Endodermal cell (in vitro differentiated cells): ENCODE data around the gene CCDC150. TPM values are rescaled to one million over a fixed set of nuclear protein-coding genes. Genes with fewer than 3 reads are reported as not detected.
"Not testable (repeated sequence)": the region's sequence is repeated elsewhere in the genome, so short reads cannot be mapped to it uniquely, and the experiment has no call there.

Source experiments
- DNase-seq: peaks from one replicate; pipeline ENCODE4 v3.0.0-alpha.2; 2017
- H3K27ac ChIP-seq: 2 replicates; pipeline ENCODE4 v1.5.1; 2013; ENCODE audit warnings: mild to moderate bottlenecking, low read depth, low read length, moderate library complexity
- H3K27me3 ChIP-seq: 2 replicates; pipeline ENCODE4 v1.6.1; 2013; ENCODE audit warnings: mild to moderate bottlenecking, low read length, moderate library complexity; ENCODE audit not compliant: insufficient read depth, control insufficient read depth, poor library complexity, severe bottlenecking
- H3K36me3 ChIP-seq: 2 replicates; pipeline ENCODE4 v1.7.0; 2013; ENCODE audit warnings: mild to moderate bottlenecking, low read length, moderate library complexity; ENCODE audit not compliant: control insufficient read depth, insufficient read depth
- H3K4me1 ChIP-seq: one replicate; pipeline ENCODE4 v1.7.0; 2013; ENCODE audit warnings: low read length; ENCODE audit not compliant: control insufficient read depth, insufficient read depth
- H3K4me3 ChIP-seq: 2 replicates; pipeline ENCODE4 v1.5.1; 2013; ENCODE audit warnings: mild to moderate bottlenecking, low read length, moderate library complexity
- H3K9ac ChIP-seq: 2 replicates; pipeline ENCODE4 v1.6.1; 2013; ENCODE audit warnings: mild to moderate bottlenecking, low read length, moderate library complexity; ENCODE audit not compliant: poor library complexity, severe bottlenecking; ENCODE audit errors: extremely low read depth
- H3K9me3 ChIP-seq: 2 replicates; pipeline ENCODE4 v1.6.1; 2013; ENCODE audit warnings: mild to moderate bottlenecking, low read length, moderate library complexity; ENCODE audit not compliant: control insufficient read depth
- H3K27ac Mint-ChIP-seq: 2 replicates; pipeline ENCODE4 v1.8.0; 2020; ENCODE audit warnings: mixed read lengths
- H3K27me3 Mint-ChIP-seq: 2 replicates; pipeline ENCODE4 v1.8.0; 2021; ENCODE audit warnings: mild to moderate bottlenecking, mixed read lengths; ENCODE audit not compliant: insufficient read depth
- H3K36me3 Mint-ChIP-seq: 2 replicates; pipeline ENCODE4 v1.8.0; 2020; ENCODE audit warnings: low read depth, mixed read lengths
- H3K4me1 Mint-ChIP-seq: 2 replicates; pipeline ENCODE4 v1.8.0; 2020; ENCODE audit warnings: mixed read lengths
- H3K4me3 Mint-ChIP-seq: 2 replicates; pipeline ENCODE4 v1.8.0; 2020; ENCODE audit warnings: mild to moderate bottlenecking, moderate library complexity, mixed read lengths
- H3K9me3 Mint-ChIP-seq: 2 replicates; pipeline ENCODE4 v1.8.0; 2020; ENCODE audit warnings: mild to moderate bottlenecking, mixed read lengths
- CTCF ChIP-seq: fragments of 200-600 bp; sonication (generic); conservative IDR thresholded peaks from 2 replicates; pipeline ENCODE4 v1.5.0; 2021; ENCODE audit warnings: antibody characterized with exemption, mild to moderate bottlenecking
- WGBS, 2 experiments: methylation state at CpG; one replicate each; pipeline versions ENCODE4 v1.1.5 to v1.1.7; 2013; ENCODE audit warnings: missing lambda C conversion rate in 2 of 2, mixed read lengths in 1 of 2; ENCODE audit not compliant: insufficient coverage in 1 of 2, insufficient read length in 1 of 2; 5-methylcytosine and 5-hydroxymethylcytosine counted together
- total RNA-seq, 2 donors: library from RNA; stranded (reverse); fragmentation: NEBNext Ultra II Directional in 1 of 2; extraction: Animal tissue kit (Norgen Biotek cat#: 25700) in 1 of 2; gene quantifications; 2 replicates in 1 of 2; 3 replicates in 1 of 2; pipeline ENCODE4 v1.2.1, GENCODE V29; 2021

The CCDC150 gene
- total RNA-seq, 2 donors from 2014 or later = 25.4 to 42.9 TPM

GRCh38 chr2:196685792-196686191, 46.3 kb downstream of the CCDC150 start:
- WGBS, 2 experiments = 97 to 100% methylated on average over 6 to 7 of the region's 7 CpGs
- H3K4me3 ChIP-seq = no peak overlapping the region
- no peaks in the 10 kb centered on the region for H3K27me3 Mint-ChIP-seq
- no peaks in the 10 kb centered on the region for H3K27me3 ChIP-seq
- H3K9me3 Mint-ChIP-seq = peaks cover 32% of the 10 kb centered on the region
- H3K36me3 Mint-ChIP-seq = peaks cover 38% of the 10 kb centered on the region
- H3K4me1 Mint-ChIP-seq = no peaks in the 10 kb centered on the region
- H3K9me3 ChIP-seq = peaks cover 33% of the 10 kb centered on the region
- no peak for DNase-seq
- no peaks in the 10 kb centered on the region for H3K4me1 ChIP-seq
- H3K27ac Mint-ChIP-seq = no peak overlapping the region
- H3K36me3 ChIP-seq = peaks cover 16% of the 10 kb centered on the region
- H3K4me3 Mint-ChIP-seq = no peak overlapping the region
- TF ChIP-seq CTCF = no peak
- H3K27ac ChIP-seq = no peak overlapping the region
- no peak overlapping the region for H3K9ac ChIP-seq

GRCh38 chr2:196686737-196687136, 47.2 kb downstream of the CCDC150 start:
- H3K27ac Mint-ChIP-seq, H3K4me3 Mint-ChIP-seq, H3K27ac ChIP-seq, H3K9ac ChIP-seq, H3K27me3 ChIP-seq, DNase-seq, H3K4me1 ChIP-seq, H3K27me3 Mint-ChIP-seq, H3K4me1 Mint-ChIP-seq, H3K36me3 ChIP-seq: not testable (repeated sequence)
- WGBS, 2 experiments = 100% methylated on average over 2 of the region's 2 CpGs
- H3K9me3 ChIP-seq = peaks cover 33% of the 10 kb centered on the region
- H3K4me3 ChIP-seq = peak overlapping the region; percentile 39
- Mint-ChIP-seq H3K36me3 (peaks cover 34% of the 10 kb centered on the region), H3K9me3 (peaks cover 32% of the 10 kb centered on the region)

- no peaks in the 10 kb centered on the region for H3K27me3 ChIP-seq
- no peak for DNase-seq
- no peaks in the 10 kb centered on the region for H3K4me1 ChIP-seq
- no peaks in the 10 kb centered on the region for H3K27me3 Mint-ChIP-seq
- no peaks in the 10 kb centered on the region for H3K4me1 Mint-ChIP-seq
- H3K27ac Mint-ChIP-seq = no peak overlapping the region
- peaks cover 6% of the 10 kb centered on the region for H3K36me3 ChIP-seq
- H3K9ac ChIP-seq = no peak overlapping the region
- H3K36me3 Mint-ChIP-seq = peaks cover 11% of the 10 kb centered on the region
- H3K4me3 ChIP-seq = no peak overlapping the region
- H3K9me3 ChIP-seq = no peaks in the 10 kb centered on the region
- 94 to 100% methylated on average over 1 to 3 of the region's 3 CpGs for WGBS, 2 experiments
- H3K9me3 Mint-ChIP-seq = peaks cover 3% of the 10 kb centered on the region
- no peak for TF ChIP-seq CTCF
- no peak overlapping the region for H3K4me3 Mint-ChIP-seq
- H3K27ac ChIP-seq = no peak overlapping the region
Measured at GRCh38 chr2:196696423-196697079, 57.0 kb downstream of the CCDC150 start.

GRCh38 chr2:196697825-196698224, 58.3 kb downstream of the CCDC150 start:
- Histone ChIP-seq H3K4me1 (no peaks in the 10 kb centered on the region), H3K9ac (no peak overlapping the region), H3K36me3 (peaks cover 7% of the 10 kb centered on the region), H3K4me3 (no peak overlapping the region), H3K27ac (no peak overlapping the region), H3K27me3 (no peaks in the 10 kb centered on the region), H3K9me3 (no peaks in the 10 kb centered on the region)
- H3K27ac Mint-ChIP-seq = no peak overlapping the region
- no peaks in the 10 kb centered on the region for H3K4me1 Mint-ChIP-seq
- H3K9me3 Mint-ChIP-seq = no peaks in the 10 kb centered on the region
- H3K36me3 Mint-ChIP-seq = peaks cover 6% of the 10 kb centered on the region
- no peak for DNase-seq
- TF ChIP-seq CTCF = no peak
- H3K4me3 Mint-ChIP-seq = no peak overlapping the region
- no peaks in the 10 kb centered on the region for H3K27me3 Mint-ChIP-seq
